Loucy (cell line): ENCODE data around the gene MINDY1.

Experiments used
- H2AFZ ChIP-seq: fragments of 200-600 bp; sonication (generic); 2 replicates; pipeline ENCODE4 v1.6.0; 2016; ENCODE audit warnings: antibody characterized with exemption, mild to moderate bottlenecking, low read length, moderate library complexity
- H3F3A ChIP-seq: fragments of 200-600 bp; 2 replicates; pipeline ENCODE4 v1.6.0; 2016; ENCODE audit warnings: antibody characterized with exemption, low read depth, mild to moderate bottlenecking
- H3K27me3 ChIP-seq: fragments of 200-600 bp; sonication (generic); 2 replicates; pipeline ENCODE4 v1.6.1; 2014; ENCODE audit warnings: low read length, mild to moderate bottlenecking; ENCODE audit not compliant: insufficient read depth, poor library complexity, severe bottlenecking
- H3K36me3 ChIP-seq: fragments of 200-600 bp; sonication (generic); 2 replicates; pipeline ENCODE4 v1.6.1; 2016; ENCODE audit warnings: low read length; ENCODE audit not compliant: insufficient read depth
- H3K4me1 ChIP-seq: fragments of 200-600 bp; sonication (generic); 2 replicates; pipeline ENCODE4 v1.5.1; 2014; ENCODE audit warnings: low read length, mild to moderate bottlenecking; ENCODE audit not compliant: insufficient read depth, poor library complexity, severe bottlenecking
- H3K4me2 ChIP-seq: fragments of 200-600 bp; sonication (generic); 2 replicates; pipeline ENCODE4 v1.6.0; 2014; ENCODE audit warnings: antibody characterized with exemption, low read length, low read depth, mild to moderate bottlenecking; ENCODE audit not compliant: poor library complexity, severe bottlenecking
- H3K4me3 ChIP-seq: fragments of 200-600 bp; sonication (generic); 2 replicates; pipeline ENCODE4 v1.5.1; 2014; ENCODE audit warnings: low read length, mild to moderate bottlenecking, mixed read lengths; ENCODE audit not compliant: poor library complexity, severe bottlenecking
- H3K79me2 ChIP-seq: fragments of 200-600 bp; sonication (generic); 2 replicates; pipeline ENCODE4 v1.6.1; 2014; ENCODE audit warnings: low read length; ENCODE audit not compliant: insufficient read depth
- H3K9ac ChIP-seq: fragments of 200-600 bp; sonication (generic); 2 replicates; pipeline ENCODE4 v1.6.0; 2014; ENCODE audit warnings: mild to moderate bottlenecking, low read depth, low read length, moderate library complexity; ENCODE audit not compliant: poor library complexity, severe bottlenecking
- H3K9me2 ChIP-seq: fragments of 200-600 bp; sonication (generic); replicated peaks from 2 replicates; pipeline ENCODE4 v1.6.1; 2016; ENCODE audit warnings: low read depth, low read length, mixed read lengths
- H3K9me3 ChIP-seq: fragments of 200-600 bp; sonication (generic); 2 replicates; pipeline ENCODE4 v1.6.1; 2014; ENCODE audit warnings: mild to moderate bottlenecking, antibody characterized with exemption, low read length, low read depth; ENCODE audit not compliant: insufficient read depth
- H4K20me1 ChIP-seq: fragments of 200-600 bp; sonication (generic); 2 replicates; pipeline ENCODE4 v1.6.0; 2014; ENCODE audit warnings: antibody characterized with exemption, low read length, mild to moderate bottlenecking; ENCODE audit not compliant: insufficient read depth, poor library complexity, severe bottlenecking
- EZH2phosphoT487 ChIP-seq: fragments of 200-600 bp; IDR thresholded peaks from 2 replicates; pipeline ENCODE4 v1.6.1; 2018; ENCODE audit warnings: antibody characterized with exemption, mild to moderate bottlenecking, moderate library complexity, borderline replicate concordance
- TF ChIP-seq, protein P1 (sequence below): fragments of 200-600 bp; sonication (generic); conservative IDR thresholded peaks from 2 replicates; pipeline ENCODE4 v1.5.1; 2014; ENCODE audit warnings: mild to moderate bottlenecking, antibody characterized with exemption, low read length

Gene MINDY1, protein sequence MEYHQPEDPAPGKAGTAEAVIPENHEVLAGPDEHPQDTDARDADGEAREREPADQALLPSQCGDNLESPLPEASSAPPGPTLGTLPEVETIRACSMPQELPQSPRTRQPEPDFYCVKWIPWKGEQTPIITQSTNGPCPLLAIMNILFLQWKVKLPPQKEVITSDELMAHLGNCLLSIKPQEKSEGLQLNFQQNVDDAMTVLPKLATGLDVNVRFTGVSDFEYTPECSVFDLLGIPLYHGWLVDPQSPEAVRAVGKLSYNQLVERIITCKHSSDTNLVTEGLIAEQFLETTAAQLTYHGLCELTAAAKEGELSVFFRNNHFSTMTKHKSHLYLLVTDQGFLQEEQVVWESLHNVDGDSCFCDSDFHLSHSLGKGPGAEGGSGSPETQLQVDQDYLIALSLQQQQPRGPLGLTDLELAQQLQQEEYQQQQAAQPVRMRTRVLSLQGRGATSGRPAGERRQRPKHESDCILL

DNA sequence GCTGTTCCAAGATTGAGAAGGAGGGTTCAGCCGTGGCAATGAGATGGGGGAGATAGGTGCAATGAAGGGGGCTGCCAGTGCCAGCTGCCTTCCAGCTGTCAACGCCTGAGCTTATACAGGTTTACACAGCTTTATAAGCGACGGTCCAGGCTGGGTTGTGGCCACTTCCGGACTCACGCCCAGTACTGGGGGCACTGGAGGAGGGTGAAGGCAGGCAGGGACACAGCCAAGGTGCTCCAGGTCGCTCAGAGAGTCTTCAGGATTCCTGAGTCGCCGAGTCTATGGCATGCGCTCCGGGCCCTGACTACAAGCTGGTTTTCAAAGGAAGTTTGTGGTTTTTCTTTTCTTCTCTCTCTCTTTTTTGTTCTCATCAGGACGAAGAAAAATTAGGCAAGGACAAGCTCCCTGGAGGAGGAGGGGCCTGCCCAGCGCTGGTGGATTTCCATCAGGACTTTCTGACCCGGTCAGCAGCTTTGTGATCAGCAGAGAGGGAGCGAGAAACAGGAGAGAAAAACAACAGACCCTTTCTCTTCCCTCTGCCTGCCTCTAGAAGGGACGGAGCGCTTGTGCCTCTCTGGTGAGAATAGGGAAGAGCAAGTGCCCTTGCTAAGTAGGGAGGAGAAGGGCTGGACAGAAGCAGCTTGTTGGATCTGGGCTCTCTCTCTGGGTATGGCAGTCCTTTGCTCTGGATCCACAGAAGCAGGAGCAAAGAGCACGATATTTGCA lies at the start of gene MINDY1:
TSS of gene MINDY1 (minus strand) at position 576 of the 726 bp plus-strand sequence. CDS start 4,285 bp downstream, outside the sequence.
- Histone ChIP-seq H3K36me3 (no peaks in the 10 kb centered on the region), H3K4me1 (peaks cover 70% of the 10 kb centered on the region), H3K27me3 (no peaks in the 10 kb centered on the region), H3K79me2 (peaks cover 37% of the 10 kb centered on the region), H2AFZ (peak within 1 kb of the TSS; percentile 91), H3K9ac (peak within 1 kb of the TSS; percentile 86), H4K20me1 (no peaks in the 10 kb centered on the region), H3K4me2 (peak within 1 kb of the TSS; percentile 94), H3K4me3 (peak within 1 kb of the TSS; percentile 96), H3K9me2 (no peaks in the 10 kb centered on the region), H3F3A (peaks cover 9% of the 10 kb centered on the region; the same call in 1 of the 2 replicates), H3K9me3 (no peaks in the 10 kb centered on the region)
- TF ChIP-seq, protein P1, sequence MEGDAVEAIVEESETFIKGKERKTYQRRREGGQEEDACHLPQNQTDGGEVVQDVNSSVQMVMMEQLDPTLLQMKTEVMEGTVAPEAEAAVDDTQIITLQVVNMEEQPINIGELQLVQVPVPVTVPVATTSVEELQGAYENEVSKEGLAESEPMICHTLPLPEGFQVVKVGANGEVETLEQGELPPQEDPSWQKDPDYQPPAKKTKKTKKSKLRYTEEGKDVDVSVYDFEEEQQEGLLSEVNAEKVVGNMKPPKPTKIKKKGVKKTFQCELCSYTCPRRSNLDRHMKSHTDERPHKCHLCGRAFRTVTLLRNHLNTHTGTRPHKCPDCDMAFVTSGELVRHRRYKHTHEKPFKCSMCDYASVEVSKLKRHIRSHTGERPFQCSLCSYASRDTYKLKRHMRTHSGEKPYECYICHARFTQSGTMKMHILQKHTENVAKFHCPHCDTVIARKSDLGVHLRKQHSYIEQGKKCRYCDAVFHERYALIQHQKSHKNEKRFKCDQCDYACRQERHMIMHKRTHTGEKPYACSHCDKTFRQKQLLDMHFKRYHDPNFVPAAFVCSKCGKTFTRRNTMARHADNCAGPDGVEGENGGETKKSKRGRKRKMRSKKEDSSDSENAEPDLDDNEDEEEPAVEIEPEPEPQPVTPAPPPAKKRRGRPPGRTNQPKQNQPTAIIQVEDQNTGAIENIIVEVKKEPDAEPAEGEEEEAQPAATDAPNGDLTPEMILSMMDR = peak; percentile 63
- no peak for TF ChIP-seq EZH2phosphoT487

DNA sequence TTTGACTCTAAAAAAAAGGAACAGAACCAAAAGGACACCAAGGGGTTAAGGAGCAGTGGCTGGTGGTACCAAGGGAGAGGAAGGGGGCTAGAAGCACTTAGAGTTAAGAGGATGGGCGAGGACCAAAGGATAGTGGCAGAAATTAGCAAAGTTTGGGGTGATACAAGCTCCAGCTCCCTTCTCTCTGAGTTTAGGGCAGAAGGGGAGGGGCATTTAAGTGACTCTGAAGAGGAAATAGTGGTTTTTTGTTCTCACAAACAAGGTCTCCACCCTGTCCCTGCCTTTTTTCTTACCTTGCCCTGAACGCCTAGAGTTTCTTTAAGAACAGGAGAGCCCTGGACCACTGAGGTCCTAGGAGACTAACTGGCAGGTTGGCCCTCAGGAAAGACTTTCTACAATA lies 49.4 kb upstream of the MINDY1 start:
- Histone ChIP-seq H2AFZ (no peak overlapping the region), H3K9me3 (no peaks in the 10 kb centered on the region), H3K9me2 (no peaks in the 10 kb centered on the region), H3K36me3 (peaks cover 37% of the 10 kb centered on the region; the same call in 1 of the 2 replicates), H3K79me2 (peaks cover 70% of the 10 kb centered on the region), H3K27me3 (no peaks in the 10 kb centered on the region), H3K4me3 (peak overlapping the region; percentile 79), H4K20me1 (peaks cover 46% of the 10 kb centered on the region), H3K4me1 (peaks cover 37% of the 10 kb centered on the region), H3K4me2 (peak overlapping the region; percentile 99), H3K9ac (peak overlapping the region; percentile 90), H3F3A (0 out of 2 replicates have a peak, but pooled peaks cover 3% of the 10 kb centered on the region)
- TF ChIP-seq, protein P1 = no peak
- no peak for TF ChIP-seq EZH2phosphoT487

GRCh38 chr1:151055581-151055980 lies 48.9 kb upstream of the MINDY1 start:
- H3K9ac ChIP-seq = peak overlapping the region; percentile 90
- TF ChIP-seq EZH2phosphoT487 = no peak
- TF ChIP-seq, protein P1 = no peak
- no peaks in the 10 kb centered on the region for H3K27me3 ChIP-seq
- H3K4me1 ChIP-seq = peaks cover 32% of the 10 kb centered on the region
- peaks cover 65% of the 10 kb centered on the region for H3K79me2 ChIP-seq
- peak overlapping the region; percentile 79 for H3K4me3 ChIP-seq
- peak overlapping the region; percentile 99 for H3K4me2 ChIP-seq
- no peaks in the 10 kb centered on the region for H3K9me2 ChIP-seq
- H2AFZ ChIP-seq = no peak overlapping the region
- H3K9me3 ChIP-seq = no peaks in the 10 kb centered on the region
- peaks cover 37% of the 10 kb centered on the region; the same call in 1 of the 2 replicates for H3K36me3 ChIP-seq
- peaks cover 46% of the 10 kb centered on the region for H4K20me1 ChIP-seq
- 0 out of 2 replicates have a peak, but pooled peaks cover 3% of the 10 kb centered on the region for H3F3A ChIP-seq
